Calu3 (cell line): ENCODE measurements around the gene C1orf167. TPM values are rescaled to one million over a fixed set of nuclear protein-coding genes. Genes with fewer than 3 reads are reported as not detected.

ENCODE experiments used
- BruUV-seq: library from RNA; stranded (reverse); fragments of 400-500 nt; replicated peaks from 2 replicates; lab custom pipeline; 2021; lab: Mats Ljungman, UMichigan
- CTCF ChIA-PET: fragments of 300-600 bp; sonication (Branson Sonifier 250); formaldehyde crosslinking; loops from one replicate; lab custom pipeline; 2022; ENCODE audit warnings: antibody characterized with exemption; lab: Charles Lee
- DNase-seq: peaks from one replicate; pipeline ENCODE4 v3.0.0; 2022
- H3K27ac Mint-ChIP-seq: one replicate; pipeline ENCODE4 v1.8.0; 2022; ENCODE audit warnings: mixed read lengths; ENCODE audit not compliant: unreplicated experiment
- H3K27me3 Mint-ChIP-seq: one replicate; pipeline ENCODE4 v1.8.0; 2022; ENCODE audit warnings: mixed read lengths; ENCODE audit not compliant: unreplicated experiment
- H3K36me3 Mint-ChIP-seq: one replicate; pipeline ENCODE4 v1.8.0; 2022; ENCODE audit warnings: mild to moderate bottlenecking, moderate library complexity, mixed read lengths; ENCODE audit not compliant: insufficient read depth, unreplicated experiment
- H3K4me1 Mint-ChIP-seq: one replicate; pipeline ENCODE4 v1.8.0; 2022; ENCODE audit warnings: mild to moderate bottlenecking, low read depth, mixed read lengths; ENCODE audit not compliant: unreplicated experiment
- H3K4me3 Mint-ChIP-seq: one replicate; pipeline ENCODE4 v1.8.0; 2022; ENCODE audit warnings: mild to moderate bottlenecking, low read depth, moderate library complexity, mixed read lengths; ENCODE audit not compliant: unreplicated experiment
- H3K9me3 Mint-ChIP-seq: one replicate; pipeline ENCODE4 v1.8.0; 2022; ENCODE audit warnings: low read depth, mixed read lengths; ENCODE audit not compliant: unreplicated experiment
- intact Hi-C: fragments of 100-400 bp; cut with micrococcal nuclease; formaldehyde crosslinking; loops from one replicate; pipeline ENCODE4 v1.10.0; 2022; ENCODE audit not compliant: unreplicated experiment
- total RNA-seq: library from RNA; stranded (reverse); gene quantifications from 2 replicates; pipeline ENCODE4 v1.2.3, GENCODE V29; 2022
- TF ChIP-seq, protein P1 (sequence below): fragments of 200-600 bp; IDR thresholded peaks from one replicate; pipeline ENCODE4 v1.8.0; 2022; ENCODE audit warnings: antibody characterized with exemption; ENCODE audit not compliant: unreplicated experiment

Gene C1orf167
- total RNA-seq, 1 experiment from 2014 or later, result not detected

DNA sequence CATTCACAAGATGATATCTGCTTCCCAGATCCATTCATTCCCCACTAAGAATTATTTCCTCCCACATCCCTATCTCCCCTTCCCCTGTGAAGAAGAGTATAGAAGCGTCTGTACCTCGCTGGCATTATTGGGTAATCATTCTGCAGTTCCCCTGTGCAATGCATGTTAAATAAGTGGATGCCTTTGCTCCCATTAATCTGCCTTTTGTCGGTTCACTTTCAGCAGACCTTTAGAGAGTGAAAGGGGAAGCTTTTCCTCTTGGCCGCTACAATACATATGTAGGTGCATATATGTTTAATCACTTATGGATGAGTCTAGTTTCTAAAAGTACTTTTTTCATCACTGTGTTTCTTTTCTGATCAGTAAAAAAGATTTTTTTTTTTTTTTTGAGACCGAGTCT, 51.0 kb downstream of the C1orf167 start:
- DNase-seq, result no peak
- no peak overlapping the region for H3K27ac Mint-ChIP-seq
- CTCF ChIA-PET, result no interaction called here
- TF ChIP-seq, protein P1, sequence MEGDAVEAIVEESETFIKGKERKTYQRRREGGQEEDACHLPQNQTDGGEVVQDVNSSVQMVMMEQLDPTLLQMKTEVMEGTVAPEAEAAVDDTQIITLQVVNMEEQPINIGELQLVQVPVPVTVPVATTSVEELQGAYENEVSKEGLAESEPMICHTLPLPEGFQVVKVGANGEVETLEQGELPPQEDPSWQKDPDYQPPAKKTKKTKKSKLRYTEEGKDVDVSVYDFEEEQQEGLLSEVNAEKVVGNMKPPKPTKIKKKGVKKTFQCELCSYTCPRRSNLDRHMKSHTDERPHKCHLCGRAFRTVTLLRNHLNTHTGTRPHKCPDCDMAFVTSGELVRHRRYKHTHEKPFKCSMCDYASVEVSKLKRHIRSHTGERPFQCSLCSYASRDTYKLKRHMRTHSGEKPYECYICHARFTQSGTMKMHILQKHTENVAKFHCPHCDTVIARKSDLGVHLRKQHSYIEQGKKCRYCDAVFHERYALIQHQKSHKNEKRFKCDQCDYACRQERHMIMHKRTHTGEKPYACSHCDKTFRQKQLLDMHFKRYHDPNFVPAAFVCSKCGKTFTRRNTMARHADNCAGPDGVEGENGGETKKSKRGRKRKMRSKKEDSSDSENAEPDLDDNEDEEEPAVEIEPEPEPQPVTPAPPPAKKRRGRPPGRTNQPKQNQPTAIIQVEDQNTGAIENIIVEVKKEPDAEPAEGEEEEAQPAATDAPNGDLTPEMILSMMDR, result no peak
- H3K4me3 Mint-ChIP-seq, result no peak overlapping the region
- no peaks in the 10 kb centered on the region for H3K9me3 Mint-ChIP-seq
- BruUV-seq, result no TSS peak
- H3K36me3 Mint-ChIP-seq, result peaks cover 31% of the 10 kb centered on the region
- intact Hi-C loops, result no loop called here
- H3K4me1 Mint-ChIP-seq, result no peaks in the 10 kb centered on the region
- H3K27me3 Mint-ChIP-seq, result no peaks in the 10 kb centered on the region

DNA sequence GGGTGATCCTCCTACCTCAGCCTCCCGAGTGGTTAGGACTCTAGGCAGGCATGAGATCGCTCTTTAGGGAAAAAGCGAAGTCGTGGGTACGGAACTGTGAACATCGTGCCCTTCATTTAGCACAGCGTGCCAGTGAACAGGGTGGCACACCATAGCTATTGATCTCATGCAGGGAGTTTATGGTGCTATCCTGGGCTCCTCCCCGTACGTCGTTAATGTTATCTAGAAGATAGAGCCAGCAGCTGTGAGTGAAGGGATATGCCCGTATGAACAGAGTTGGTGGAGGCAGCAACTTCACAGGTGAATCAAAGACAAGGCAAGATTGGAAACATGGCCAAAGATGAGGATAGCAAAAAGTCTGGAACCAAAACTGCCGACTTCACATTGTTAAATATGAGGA, 55.2 kb downstream of the C1orf167 start:
- H3K4me1 Mint-ChIP-seq, result no peaks in the 10 kb centered on the region
- CTCF ChIA-PET, result interaction anchor here (0.7 kb wide), 1 partner anchor 161 kb away, joined by 4 read pairs; no protein-coding TSS in a partner anchor
- H3K9me3 Mint-ChIP-seq, result no peaks in the 10 kb centered on the region
- H3K27me3 Mint-ChIP-seq, result no peaks in the 10 kb centered on the region
- intact Hi-C loops, result no loop called here
- DNase-seq, result no peak
- no TSS peak for BruUV-seq
- H3K36me3 Mint-ChIP-seq, result peaks cover 43% of the 10 kb centered on the region
- TF ChIP-seq, protein P1, result no peak
- no peak overlapping the region for H3K4me3 Mint-ChIP-seq
- H3K27ac Mint-ChIP-seq, result no peak overlapping the region

DNA sequence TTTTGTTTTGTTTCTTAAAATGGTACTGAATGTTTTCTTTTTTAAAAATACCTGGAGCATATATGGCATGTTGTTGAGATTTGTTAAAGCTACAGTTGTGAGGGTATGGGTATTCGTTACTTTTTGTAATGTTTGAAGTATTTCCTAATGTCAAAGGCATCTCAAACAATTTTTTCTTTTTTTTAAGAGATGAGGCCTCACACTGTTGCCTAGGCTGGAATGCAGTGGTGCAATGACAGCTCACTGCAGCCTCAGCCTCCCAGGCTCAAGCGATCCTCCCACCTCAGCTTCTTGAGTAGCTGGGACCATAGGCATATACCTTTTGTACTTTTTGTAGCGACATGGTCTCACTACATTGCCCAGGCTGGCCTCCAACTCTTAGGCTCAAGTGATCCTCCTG, 60.1 kb downstream of the C1orf167 start:
- H3K4me1 Mint-ChIP-seq, result no peaks in the 10 kb centered on the region
- TF ChIP-seq, protein P1, result no peak
- no peak overlapping the region for H3K27ac Mint-ChIP-seq
- CTCF ChIA-PET, result no interaction called here
- DNase-seq, result no peak
- H3K27me3 Mint-ChIP-seq, result no peaks in the 10 kb centered on the region
- intact Hi-C loops, result no loop called here
- H3K4me3 Mint-ChIP-seq, result no peak overlapping the region
- no peaks in the 10 kb centered on the region for H3K9me3 Mint-ChIP-seq
- peaks cover 55% of the 10 kb centered on the region for H3K36me3 Mint-ChIP-seq
- BruUV-seq, result no TSS peak

DNA sequence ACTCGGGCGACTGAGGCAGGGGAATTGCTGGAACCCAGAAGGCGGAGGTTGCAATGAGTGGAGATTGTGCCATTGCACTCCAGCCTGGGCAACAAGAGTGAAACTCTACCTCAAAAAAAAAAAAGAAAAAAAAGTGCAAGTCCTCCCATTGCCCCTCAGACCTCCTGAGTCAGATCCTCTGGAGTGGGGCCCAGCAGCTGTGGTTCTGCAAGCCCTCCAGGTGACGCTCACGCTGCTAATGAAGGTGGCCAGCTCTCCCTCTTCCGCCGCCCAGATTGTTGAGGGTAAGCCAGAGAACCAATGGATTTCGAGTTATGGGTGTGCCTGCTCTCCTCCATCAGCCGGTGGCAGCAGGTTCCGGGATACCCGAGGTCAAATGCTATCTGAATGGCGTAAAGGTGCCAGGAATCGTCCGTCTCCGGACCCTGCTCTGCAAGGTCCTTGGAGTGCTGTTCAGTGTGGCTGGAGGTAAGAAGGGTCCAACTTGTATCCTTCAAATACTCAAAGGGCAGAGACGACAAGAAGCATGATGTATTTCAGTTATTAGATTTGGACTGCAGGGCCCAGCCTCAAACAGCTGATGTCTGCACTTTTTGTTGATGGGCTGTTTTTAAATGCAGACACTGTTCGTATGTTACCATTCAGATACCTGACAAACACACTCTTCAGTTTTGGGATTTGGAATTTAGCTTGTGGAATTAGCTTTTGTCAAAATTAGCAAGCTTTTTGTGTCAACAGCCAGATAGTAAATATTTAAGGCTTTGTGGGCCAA, 61.6 kb downstream of the C1orf167 start:
- CTCF ChIA-PET, result no interaction called here
- peaks cover 68% of the 10 kb centered on the region for H3K36me3 Mint-ChIP-seq
- no peak overlapping the region for H3K4me3 Mint-ChIP-seq
- intact Hi-C loops, result no loop called here
- no TSS peak for BruUV-seq
- H3K9me3 Mint-ChIP-seq, result no peaks in the 10 kb centered on the region
- TF ChIP-seq, protein P1, result no peak
- H3K27ac Mint-ChIP-seq, result no peak overlapping the region
- no peak for DNase-seq
- H3K27me3 Mint-ChIP-seq, result no peaks in the 10 kb centered on the region
- H3K4me1 Mint-ChIP-seq, result no peaks in the 10 kb centered on the region
